HG03135 (cell line): ENCODE data around the gene TRPV3.
A peak's percentile ranks its signal among the peaks of the same experiment; 100 is the strongest.
"Not testable (repeated sequence)": the region's sequence is repeated elsewhere in the genome, so short reads cannot be mapped to it uniquely, and the experiment has no call there.

ENCODE experiments used
- ATAC-seq: cut with Tn5 transposase; IDR thresholded peaks from one replicate; pipeline ENCODE4 v1.9.1; 2021; ENCODE audit warnings: mild to moderate bottlenecking, moderate library complexity; ENCODE audit not compliant: unreplicated experiment

The TRPV3 gene

DNA sequence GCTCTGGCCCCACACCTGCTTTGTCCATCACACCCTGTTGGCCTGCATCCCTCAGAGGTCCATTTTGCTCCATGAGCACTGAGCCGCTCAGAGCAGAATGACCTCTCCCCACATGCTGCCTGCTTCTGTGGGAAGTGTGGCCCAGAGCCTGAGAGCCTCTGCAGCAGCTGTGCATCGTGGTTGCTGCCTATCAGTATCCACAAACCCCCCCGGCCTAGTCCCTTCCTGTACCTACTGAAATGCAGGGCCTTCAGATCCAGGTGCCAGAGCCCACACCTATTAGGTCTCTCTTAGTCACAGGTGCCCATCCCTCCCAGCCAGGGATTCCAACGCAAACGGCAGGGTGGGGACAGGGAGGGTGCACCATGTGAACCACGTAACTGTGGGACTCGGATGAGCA lies 16.6 kb upstream of the TRPV3 start:
- no peak for ATAC-seq

DNA sequence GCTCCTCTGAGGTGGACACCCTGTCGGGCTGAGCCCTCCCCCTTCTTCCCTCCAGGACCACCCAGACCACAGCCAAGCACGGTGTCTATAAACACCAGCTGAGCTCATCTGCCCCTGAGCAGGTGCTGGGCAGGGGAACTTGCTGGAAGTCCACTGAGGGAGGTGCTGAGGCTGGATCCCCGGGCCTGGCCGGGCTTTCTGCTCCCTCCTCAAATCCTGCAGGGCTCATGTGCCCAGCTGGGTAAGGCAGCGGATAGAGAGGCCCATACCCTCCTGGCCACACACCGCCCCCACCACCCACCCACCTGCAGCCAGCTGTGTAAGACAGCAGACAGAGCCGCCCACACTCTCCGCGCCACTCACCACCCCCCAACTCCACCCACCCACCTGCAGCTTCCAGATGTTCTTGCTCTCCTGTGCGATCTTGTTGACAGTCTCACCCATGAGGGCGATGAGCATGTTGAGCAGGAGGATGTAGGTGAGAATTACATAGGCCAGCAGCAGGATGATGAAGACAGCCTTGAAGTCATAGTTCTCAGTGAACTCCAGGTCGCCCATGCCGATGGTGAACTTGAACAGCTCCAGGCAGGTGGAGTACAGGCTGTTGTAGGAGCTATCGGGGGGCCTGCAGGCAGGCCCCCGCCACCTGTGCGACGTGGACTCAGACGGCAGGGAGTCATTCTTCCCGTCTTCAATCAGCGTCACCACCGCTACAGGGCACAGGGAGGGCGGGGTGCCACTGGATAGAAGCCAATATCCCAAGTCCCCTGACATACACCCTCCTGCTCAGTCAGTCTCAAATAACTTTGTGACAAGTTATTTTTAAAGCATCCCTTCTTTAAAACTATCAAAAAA lies 15.9 kb upstream of the TRPV3 start:
- ATAC-seq = no peak

- ATAC-seq = no peak
These were observed 14.6 kb upstream of the TRPV3 start for GRCh38 chr17:3572231-3572630.

DNA sequence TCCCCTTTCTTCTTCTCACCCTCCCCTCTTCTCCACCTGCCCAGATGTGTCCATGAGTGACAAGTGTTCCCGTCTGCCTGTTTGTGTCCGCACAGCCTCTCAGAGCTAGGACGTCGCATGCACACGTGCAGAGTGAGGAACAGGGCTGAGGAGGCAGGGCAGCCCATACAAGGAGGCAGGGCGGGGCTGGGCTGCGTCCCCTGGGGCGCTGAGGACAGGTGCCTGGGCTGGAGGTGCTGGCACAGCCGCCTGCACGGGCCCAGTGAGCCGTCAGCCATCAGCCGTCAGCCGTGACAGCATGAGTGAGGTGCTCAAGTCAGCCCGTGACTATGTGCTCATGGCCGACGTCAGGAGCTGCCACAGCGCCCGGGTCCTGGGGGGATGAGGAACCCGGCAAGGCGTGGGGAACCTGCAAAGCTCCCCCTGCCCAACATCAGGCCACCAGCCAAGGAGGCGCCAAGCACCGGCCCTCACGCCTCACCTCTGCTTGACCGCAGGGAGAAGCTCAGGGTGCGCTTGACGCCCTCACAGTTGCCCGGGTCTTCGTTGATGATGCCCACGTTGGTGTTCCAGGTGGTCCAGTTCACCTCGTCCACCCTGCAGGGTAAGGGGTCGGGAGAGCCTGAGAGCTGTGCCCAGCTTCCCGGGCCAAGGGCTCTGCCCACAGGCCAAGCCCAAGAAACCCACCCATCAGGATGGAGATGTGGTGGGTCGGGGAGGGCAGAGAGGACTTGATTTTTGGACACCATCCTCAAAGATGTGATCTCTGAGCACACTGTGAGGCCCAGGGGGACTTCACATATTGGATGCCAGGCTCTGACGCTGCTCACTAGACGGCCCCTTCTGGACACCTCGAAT lies 13.7 kb upstream of the TRPV3 start:
- no peak for ATAC-seq

DNA sequence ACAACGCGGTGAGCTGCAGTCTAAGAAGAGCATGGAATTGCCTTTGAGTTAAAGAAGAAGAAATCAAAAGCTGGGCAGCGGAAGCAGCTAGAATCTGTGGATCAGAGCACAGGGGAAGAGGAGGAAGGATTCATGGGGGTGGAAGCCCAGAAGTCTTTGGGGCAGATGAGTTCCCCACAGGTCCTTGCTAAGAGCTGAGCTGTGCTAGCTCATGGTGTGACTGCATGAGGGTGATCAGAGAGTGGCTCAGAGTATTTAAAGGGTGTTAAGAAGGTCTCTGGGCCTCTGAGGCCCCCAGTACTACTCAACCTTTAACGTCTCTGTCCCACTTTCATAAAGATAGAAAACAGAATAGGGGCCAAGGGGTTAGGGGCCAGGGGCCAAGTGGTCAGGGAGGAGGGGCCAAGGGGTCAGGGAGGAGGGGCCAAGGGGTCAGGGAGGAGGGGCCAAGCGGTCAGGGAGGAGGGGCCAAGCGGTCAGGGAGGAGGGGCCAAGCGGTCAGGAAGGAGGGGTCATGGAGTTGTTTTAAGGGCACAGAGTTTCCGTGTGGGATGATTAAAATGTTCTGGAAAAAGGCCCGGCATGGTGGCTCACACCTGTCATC lies 12.0 kb upstream of the TRPV3 start:
- no peak for ATAC-seq

GRCh38 chr17:3566551-3566950 lies 8.9 kb upstream of the TRPV3 start:
- no peak for ATAC-seq

DNA sequence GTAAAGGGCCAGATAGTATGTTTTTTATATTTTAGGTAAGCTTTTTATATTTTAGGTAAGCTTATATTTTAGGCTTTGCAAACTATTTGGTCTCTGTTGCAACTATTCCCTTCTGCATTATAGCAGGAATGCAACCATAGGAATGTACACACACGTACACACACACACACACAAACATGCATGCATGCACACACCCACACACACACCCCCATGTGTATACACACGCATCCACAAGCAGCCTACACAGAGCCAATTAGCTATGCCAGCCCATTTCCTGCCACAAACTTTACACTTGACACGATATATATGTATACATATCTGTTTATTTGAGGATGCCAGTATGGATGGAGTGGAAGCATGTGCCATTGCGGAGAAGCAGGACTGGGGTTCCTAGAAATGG lies 7.5 kb upstream of the TRPV3 start:
- no peak for ATAC-seq

GRCh38 chr17:3564241-3564640 lies 6.6 kb upstream of the TRPV3 start:
- not testable (repeated sequence) for ATAC-seq

DNA sequence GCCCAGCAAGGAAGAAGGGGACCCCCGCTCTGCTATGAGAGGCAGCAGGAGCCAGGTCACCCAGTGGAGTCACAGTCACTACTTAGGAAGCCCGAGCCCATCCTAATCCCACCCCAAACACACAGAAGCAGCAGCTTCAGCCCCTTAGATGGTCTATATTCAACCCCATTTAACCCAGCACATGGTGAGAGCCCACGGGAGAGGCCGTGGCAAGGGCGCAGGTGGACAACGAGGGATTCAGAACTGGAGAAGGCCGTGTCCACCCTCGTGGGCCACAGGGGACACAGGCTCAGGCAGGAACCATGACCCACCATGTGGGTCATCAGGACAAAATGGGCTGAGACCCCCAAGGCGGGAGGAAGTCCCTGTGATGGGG lies 1.6 kb upstream of the TRPV3 start:
- no peak for ATAC-seq

DNA sequence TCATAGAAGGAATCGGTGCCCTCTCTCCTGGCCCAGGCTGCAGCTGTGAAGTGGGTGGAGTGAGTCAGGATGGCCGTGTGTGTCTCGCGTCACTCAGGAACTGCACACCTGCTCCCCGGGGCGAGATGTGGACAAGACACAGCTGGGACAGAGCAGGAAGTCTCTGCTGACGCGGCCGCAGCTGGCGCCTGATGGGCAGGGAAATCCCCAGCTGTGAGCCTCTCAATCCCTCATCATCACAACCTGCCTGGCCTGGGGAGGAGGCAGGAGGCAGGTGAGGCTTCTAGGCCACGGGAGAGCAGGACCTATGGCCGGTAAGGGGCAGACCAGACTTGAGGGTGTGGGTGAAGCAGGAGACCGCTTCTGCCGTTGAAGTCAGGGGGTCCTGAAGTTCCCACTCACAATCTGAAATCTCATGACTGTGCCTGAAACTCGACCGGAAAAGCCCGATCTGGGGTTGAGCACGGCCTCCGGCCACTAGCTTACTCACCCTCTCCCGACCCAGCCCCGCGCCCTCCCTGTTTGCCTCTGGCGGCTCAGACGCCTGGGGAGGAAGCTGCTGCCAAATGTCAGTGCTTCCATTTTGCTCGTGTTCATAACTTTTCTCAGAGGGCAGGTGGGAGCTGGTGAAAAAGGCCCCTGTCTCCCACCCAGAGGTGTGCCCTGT lies 1.1 kb upstream of the TRPV3 start:
- peak; percentile 73 for ATAC-seq

DNA sequence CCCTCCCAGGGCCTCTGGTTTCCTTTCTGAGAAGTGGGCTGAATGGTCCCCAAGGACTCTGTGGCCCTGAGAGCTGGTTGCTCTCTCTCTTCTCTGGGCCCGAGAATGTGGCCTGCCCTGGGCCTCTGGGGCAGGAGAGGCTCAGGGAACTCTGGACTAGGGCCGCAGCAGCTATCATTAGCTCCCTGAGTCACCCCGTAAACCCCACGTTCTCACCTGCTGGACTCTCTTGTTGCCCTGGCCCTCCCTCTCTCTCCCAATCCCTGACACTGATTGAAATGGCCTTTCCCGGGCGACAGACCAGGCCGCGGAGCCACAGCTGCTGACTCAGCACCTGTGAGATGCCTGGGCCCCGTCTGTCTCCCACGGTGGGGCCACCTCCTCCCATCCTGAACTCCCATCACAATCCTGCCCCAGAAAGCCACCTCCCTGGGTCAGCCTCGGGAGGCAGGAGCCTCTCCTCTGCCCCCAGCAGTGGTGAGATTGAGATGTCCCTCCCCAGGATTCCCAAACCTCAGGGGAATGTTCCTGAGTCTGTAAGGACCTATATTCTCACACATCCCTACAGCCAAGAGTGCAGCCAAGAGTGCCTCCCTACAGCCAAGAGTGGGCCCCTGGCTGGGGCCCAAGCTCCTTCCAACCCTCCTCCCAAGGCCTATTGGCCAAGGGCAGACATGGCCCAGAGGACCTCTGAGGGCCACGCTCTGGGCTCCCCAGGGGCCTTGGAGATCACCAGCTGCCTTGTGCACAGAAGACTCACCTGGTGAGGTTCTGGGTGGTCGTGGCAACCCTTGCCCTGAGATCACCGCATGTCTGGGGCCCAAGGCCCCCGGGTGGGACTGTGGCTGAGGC lies 470 bp downstream of the TRPV3 start:
- ATAC-seq = no peak

DNA sequence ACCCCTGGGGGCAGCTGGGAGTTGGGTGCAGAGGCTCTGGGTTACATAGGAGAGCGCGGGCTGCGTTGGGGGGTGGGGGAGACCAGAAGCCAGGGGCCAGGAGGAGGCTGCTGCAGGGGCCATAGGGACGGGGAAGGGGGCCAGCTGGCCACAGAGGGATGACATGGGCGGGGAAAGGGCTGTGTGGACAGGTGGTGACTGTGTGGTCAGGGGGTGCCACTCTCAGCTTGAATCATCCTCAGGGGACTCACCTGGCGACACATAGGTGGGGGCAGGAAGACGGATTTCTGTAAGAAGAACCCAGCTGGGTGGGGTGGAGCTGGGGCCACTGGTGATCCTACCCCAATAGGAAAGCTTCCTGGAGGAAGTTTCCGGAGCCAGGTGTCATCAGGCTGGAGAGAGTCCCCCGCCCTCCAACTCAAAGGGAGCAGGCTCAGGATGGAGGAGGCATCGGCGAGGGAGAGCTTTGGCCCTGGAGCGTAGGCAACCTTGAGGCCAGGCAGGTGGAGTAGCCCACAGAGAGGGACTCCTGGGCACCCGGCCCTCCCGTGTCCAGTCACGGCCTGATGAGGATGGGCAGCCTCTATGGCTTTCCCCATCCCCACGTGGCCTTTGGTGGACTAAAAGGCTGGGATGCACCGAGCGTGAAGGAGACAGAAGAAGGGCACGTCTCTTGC lies 1.2 kb downstream of the TRPV3 start:
- no peak for ATAC-seq

DNA sequence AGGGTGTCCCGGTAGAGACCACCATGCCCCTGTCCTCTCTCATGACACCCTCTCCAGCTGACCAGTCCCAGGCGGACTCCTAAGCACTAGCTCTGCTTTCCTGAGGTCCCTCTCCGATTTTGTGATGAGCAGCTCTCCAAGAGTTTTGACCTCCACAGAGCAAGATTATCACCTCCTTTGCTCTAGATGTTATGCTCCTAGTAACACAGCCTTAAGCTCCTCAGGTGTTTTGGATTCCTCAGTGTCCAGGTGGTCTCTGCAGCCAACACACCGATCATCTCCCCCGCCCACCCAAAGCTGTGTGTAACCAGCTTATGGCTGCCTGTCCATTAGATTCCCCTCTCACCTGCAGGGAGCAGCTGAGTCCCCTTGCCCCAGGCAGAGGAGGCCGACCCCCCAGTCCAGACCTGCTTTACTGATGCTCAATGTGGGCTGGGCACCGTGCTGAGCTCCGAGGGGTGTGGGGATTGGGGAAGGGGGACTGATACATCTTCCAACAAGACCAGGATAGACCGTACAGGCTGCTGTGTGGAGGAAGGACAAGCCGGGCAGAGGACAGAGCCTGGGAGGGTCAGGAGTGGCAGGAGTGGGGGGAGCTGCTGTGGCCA lies 2.3 kb downstream of the TRPV3 start:
- ATAC-seq = no peak

GRCh38 chr17:3554440-3554839 lies 3.2 kb downstream of the TRPV3 start:
- ATAC-seq = no peak

- no peak for ATAC-seq
These were observed 3.9 kb downstream of the TRPV3 start for GRCh38 chr17:3553419-3554401.

DNA sequence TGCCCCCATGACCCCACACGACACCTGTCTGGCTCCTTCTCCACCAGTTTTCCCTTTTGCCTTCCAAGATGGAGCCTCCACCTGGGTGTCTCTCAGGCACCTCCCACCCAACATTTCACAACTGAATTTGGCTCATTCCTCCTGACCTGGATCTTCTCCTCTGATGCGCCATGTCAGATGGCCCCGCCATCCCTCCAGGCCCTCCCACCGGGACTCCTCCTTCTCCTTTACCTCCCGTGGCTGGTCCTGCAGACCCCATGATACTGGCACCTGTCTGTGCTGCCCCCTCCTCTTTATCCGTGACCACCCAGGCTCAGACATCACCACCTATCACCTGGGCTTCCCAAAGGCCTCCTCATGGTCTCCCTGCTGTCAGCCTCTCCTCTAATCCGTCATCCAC lies 4.7 kb downstream of the TRPV3 start:
- no peak for ATAC-seq

DNA sequence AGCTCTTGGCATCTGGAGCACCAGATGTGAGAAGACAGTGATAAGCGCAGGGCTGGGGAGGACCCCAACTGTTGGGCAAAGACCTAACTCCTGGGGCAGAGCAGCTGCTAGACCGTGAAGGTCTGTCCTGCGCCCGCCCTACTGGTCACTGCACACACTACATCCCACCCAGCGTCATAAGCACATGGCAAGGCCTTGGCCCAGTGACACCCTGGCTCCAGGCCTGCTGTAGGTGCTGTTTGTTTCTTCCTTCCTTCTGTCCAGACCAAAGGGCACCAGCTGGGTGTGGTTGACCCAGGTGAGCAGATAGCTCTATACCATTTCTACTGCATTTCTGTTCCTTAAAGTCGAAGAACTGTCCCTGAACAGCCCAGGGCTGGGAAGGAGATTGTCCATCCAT lies 6.4 kb downstream of the TRPV3 start:
- no peak for ATAC-seq

- ATAC-seq = no peak
These were observed 7.9 kb downstream of the TRPV3 start for GRCh38 chr17:3549610-3550162.
